Astrocyte (in vitro differentiated cells and primary cell): Measurements from ENCODE around the gene RNU2-63P.

ENCODE experiments used
- CTCF ChIP-seq: IDR thresholded peaks from 2 replicates; pipeline ENCODE4 v1.5.1; 2011; ENCODE audit warnings: low read depth, mild to moderate bottlenecking, inconsistent platforms, low read length, moderate library complexity; ENCODE audit not compliant: insufficient read depth
- EZH2 ChIP-seq: IDR thresholded peaks from 2 replicates; pipeline ENCODE4 v1.6.1; 2012; ENCODE audit warnings: mild to moderate bottlenecking, low read length, inconsistent platforms; ENCODE audit not compliant: insufficient read depth

GRCh38 chr2:88019985-88020384 is 3.6 kb upstream of the RNU2-63P start:
- TF ChIP-seq CTCF (no peak), EZH2 (no peak)
